HUES64 (cell line): ENCODE results near the gene MEGF11.

Source experiments
- H3K27ac ChIP-seq: 2 replicates; pipeline ENCODE4 v1.7.0; 2013; ENCODE audit warnings: low read depth, low read length, inconsistent platforms
- H3K27me3 ChIP-seq: 2 replicates; pipeline ENCODE4 v1.6.1; 2013; ENCODE audit warnings: mild to moderate bottlenecking, low read length; ENCODE audit not compliant: insufficient read depth
- H3K36me3 ChIP-seq: 2 replicates; pipeline ENCODE4 v1.6.1; 2013; ENCODE audit warnings: mild to moderate bottlenecking, low read length; ENCODE audit not compliant: insufficient read depth
- H3K4me1 ChIP-seq: 2 replicates; pipeline ENCODE4 v1.6.1; 2013; ENCODE audit warnings: mild to moderate bottlenecking, low read length, moderate library complexity; ENCODE audit not compliant: insufficient read depth
- H3K4me3 ChIP-seq: 2 replicates; pipeline ENCODE4 v1.5.1; 2013; ENCODE audit warnings: mild to moderate bottlenecking, low read length, moderate library complexity
- H3K9ac ChIP-seq: 2 replicates; pipeline ENCODE4 v1.6.1; 2013; ENCODE audit warnings: mild to moderate bottlenecking, low read depth, low read length
- H3K9me3 ChIP-seq: 2 replicates; pipeline ENCODE4 v1.6.1; 2013; ENCODE audit warnings: low read depth, low read length; ENCODE audit not compliant: insufficient read depth
- WGBS: fragments of 150-250, 120-280 bp; methylation state at CpG from one replicate; pipeline ENCODE4 v1.1.7; 2013; ENCODE audit warnings: missing lambda C conversion rate; 5-methylcytosine and 5-hydroxymethylcytosine counted together

MEGF11 gene

GRCh38 chr15:65912235-65912634 lies 341.3 kb downstream of the MEGF11 start:
- Histone ChIP-seq H3K4me1 (no peaks in the 10 kb centered on the region), H3K9ac (no peak overlapping the region), H3K27me3 (no peaks in the 10 kb centered on the region), H3K36me3 (peaks cover 13% of the 10 kb centered on the region), H3K4me3 (no peak overlapping the region), H3K9me3 (no peaks in the 10 kb centered on the region), H3K27ac (no peak overlapping the region)
- WGBS, result 95% methylated on average over 2 of the region's 2 CpGs

DNA sequence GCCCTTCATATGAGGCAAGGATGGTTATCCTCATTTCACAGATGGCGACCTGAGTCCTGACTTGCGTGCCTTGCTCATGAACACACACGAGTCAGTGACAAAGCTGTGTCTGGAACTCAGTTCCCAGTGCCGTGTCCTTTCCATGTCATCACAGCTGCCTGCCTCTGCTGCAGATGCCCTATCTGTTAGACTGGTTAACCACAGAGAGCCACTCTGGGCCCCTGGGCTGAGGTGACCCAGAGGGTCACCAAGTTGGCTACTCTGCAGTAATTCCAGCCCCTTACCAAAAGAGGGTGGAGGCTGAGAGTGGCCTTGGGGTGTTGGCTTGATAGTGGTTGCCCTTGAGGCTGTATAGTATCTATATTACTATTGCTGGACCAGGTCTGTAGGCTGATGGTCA lies 343.2 kb downstream of the MEGF11 start:
- H3K9me3 ChIP-seq, result no peaks in the 10 kb centered on the region
- no peaks in the 10 kb centered on the region for H3K27me3 ChIP-seq
- H3K4me1 ChIP-seq, result no peaks in the 10 kb centered on the region
- H3K9ac ChIP-seq, result no peak overlapping the region
- no peak overlapping the region for H3K27ac ChIP-seq
- 95% methylated on average over 4 of the region's 4 CpGs for WGBS
- H3K36me3 ChIP-seq, result peaks cover 18% of the 10 kb centered on the region
- H3K4me3 ChIP-seq, result no peak overlapping the region

DNA sequence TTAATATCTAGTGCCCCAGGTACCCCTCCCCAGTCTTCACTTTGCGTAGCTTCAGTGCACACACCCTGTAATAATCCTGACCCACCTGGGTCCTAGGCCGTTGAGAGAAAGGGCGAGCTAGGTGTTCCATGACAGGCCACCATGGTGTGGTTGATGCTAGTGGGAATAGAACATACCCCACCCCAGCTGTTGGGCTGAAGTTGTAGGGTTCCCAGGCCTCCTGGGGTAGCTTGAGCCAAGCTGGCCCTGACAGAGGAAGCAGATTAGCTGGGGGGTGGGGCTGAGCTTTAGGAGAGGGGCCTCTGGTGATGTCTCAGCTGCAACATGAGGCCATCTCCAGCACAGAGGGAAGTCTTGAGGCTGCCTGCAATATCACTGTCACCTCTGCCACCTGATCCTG lies 343.7 kb downstream of the MEGF11 start:
- Histone ChIP-seq H3K9ac (no peak overlapping the region), H3K36me3 (peaks cover 23% of the 10 kb centered on the region), H3K4me1 (no peaks in the 10 kb centered on the region), H3K27ac (no peak overlapping the region), H3K9me3 (no peaks in the 10 kb centered on the region), H3K4me3 (no peak overlapping the region), H3K27me3 (no peaks in the 10 kb centered on the region)
- WGBS, result 98% methylated on average over 3 of the region's 3 CpGs

GRCh38 chr15:65908876-65909275 lies 344.7 kb downstream of the MEGF11 start:
- H3K4me1 ChIP-seq, result no peaks in the 10 kb centered on the region
- peaks cover 32% of the 10 kb centered on the region for H3K36me3 ChIP-seq
- 96% methylated on average over 4 of the region's 4 CpGs for WGBS
- no peak overlapping the region for H3K4me3 ChIP-seq
- H3K9me3 ChIP-seq, result no peaks in the 10 kb centered on the region
- no peak overlapping the region for H3K27ac ChIP-seq
- H3K27me3 ChIP-seq, result no peaks in the 10 kb centered on the region
- no peak overlapping the region for H3K9ac ChIP-seq

GRCh38 chr15:65907661-65908060 lies 345.9 kb downstream of the MEGF11 start:
- peaks cover 9% of the 10 kb centered on the region; the same call in 1 of the 2 replicates for H3K4me1 ChIP-seq
- H3K4me3 ChIP-seq, result no peak overlapping the region
- WGBS, result 97% methylated on average over 3 of the region's 3 CpGs
- no peak overlapping the region for H3K27ac ChIP-seq
- H3K9me3 ChIP-seq, result no peaks in the 10 kb centered on the region
- H3K27me3 ChIP-seq, result no peaks in the 10 kb centered on the region
- peaks cover 33% of the 10 kb centered on the region for H3K36me3 ChIP-seq
- no peak overlapping the region for H3K9ac ChIP-seq

- WGBS, result no CpG with 5 or more reads among the region's 1 CpG
- peaks cover 35% of the 10 kb centered on the region for H3K36me3 ChIP-seq
Observed at GRCh38 chr15:65906396-65906795, 347.2 kb downstream of the MEGF11 start.

GRCh38 chr15:65904301-65904700 lies 349.2 kb downstream of the MEGF11 start:
- no peaks in the 10 kb centered on the region for H3K9me3 ChIP-seq
- no peak overlapping the region for H3K4me3 ChIP-seq
- no peaks in the 10 kb centered on the region for H3K27me3 ChIP-seq
- H3K4me1 ChIP-seq, result peaks cover 20% of the 10 kb centered on the region; the same call in 1 of the 2 replicates
- no peak overlapping the region for H3K9ac ChIP-seq
- 94% methylated on average over 4 of the region's 4 CpGs for WGBS
- peaks cover 49% of the 10 kb centered on the region for H3K36me3 ChIP-seq
- H3K27ac ChIP-seq, result no peak overlapping the region

More at GRCh38 chr15:65906396-65906795, 347.2 kb downstream of the MEGF11 start:
- H3K4me3 ChIP-seq, result no peak overlapping the region
- H3K9me3 ChIP-seq, result no peaks in the 10 kb centered on the region
- peaks cover 20% of the 10 kb centered on the region; the same call in 1 of the 2 replicates for H3K4me1 ChIP-seq
- H3K27me3 ChIP-seq, result no peaks in the 10 kb centered on the region
- no peak overlapping the region for H3K27ac ChIP-seq
- H3K9ac ChIP-seq, result no peak overlapping the region

DNA sequence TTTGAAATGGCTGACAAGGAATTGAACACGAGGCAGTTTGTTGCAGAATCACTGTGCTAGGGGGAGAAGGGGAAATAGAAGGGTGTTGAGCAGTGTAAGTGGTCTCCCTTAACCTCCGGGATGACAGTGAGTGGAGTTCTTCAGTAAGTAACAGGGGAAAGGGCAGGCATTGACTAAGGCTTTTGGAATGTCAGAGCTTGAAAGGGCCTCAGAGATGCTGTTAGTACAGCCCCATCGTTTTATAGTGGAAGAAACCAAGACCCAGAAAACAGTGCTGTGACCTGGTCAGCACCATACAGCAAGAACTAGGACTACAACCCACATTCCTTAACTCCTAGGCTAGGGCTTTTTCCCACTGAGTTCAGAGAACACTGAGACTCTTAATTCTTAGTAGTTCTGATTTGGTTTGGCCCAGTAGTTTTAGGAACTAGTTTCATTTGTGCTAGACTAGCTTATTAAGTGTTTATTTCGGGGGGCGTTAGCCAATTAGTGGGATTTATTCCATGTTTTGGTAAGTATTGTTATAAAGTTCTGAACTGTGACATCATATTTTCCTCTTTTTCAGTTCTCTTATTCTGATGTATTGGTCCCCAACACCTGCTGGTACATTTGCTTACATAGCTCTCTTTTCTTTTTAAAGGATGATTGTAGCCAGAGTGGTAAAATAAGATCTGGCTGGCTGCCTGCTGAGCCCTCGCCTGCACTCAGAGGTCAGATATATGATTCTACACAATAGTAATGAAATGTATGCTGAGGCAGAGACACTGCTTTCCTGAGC lies 350.1 kb downstream of the MEGF11 start:
- H3K36me3 ChIP-seq, result peaks cover 56% of the 10 kb centered on the region
- WGBS, result 84% methylated on average over 6 of the region's 6 CpGs
- H3K4me1 ChIP-seq, result peaks cover 20% of the 10 kb centered on the region; the same call in 1 of the 2 replicates

GRCh38 chr15:65902373-65902772 lies 351.2 kb downstream of the MEGF11 start:
- Histone ChIP-seq H3K4me1 (peaks cover 20% of the 10 kb centered on the region; the same call in 1 of the 2 replicates), H3K9ac (no peak overlapping the region)

More for the DNA sequence above, 350.1 kb downstream of the MEGF11 start:
- H3K9ac ChIP-seq, result no peak overlapping the region
- no peak overlapping the region for H3K27ac ChIP-seq
- no peaks in the 10 kb centered on the region for H3K27me3 ChIP-seq
- no peak overlapping the region for H3K4me3 ChIP-seq
- H3K9me3 ChIP-seq, result no peaks in the 10 kb centered on the region

GRCh38 chr15:65901836-65902235 lies 351.7 kb downstream of the MEGF11 start:
- H3K9ac ChIP-seq, result no peak overlapping the region
- no peaks in the 10 kb centered on the region for H3K9me3 ChIP-seq
- H3K4me1 ChIP-seq, result peaks cover 20% of the 10 kb centered on the region; the same call in 1 of the 2 replicates
- H3K27me3 ChIP-seq, result no peaks in the 10 kb centered on the region
- H3K36me3 ChIP-seq, result peaks cover 61% of the 10 kb centered on the region
- WGBS, result 86% methylated on average over 3 of the region's 3 CpGs
- H3K4me3 ChIP-seq, result no peak overlapping the region
- H3K27ac ChIP-seq, result no peak overlapping the region

More at GRCh38 chr15:65902373-65902772, 351.2 kb downstream of the MEGF11 start:
- Histone ChIP-seq H3K4me3 (no peak overlapping the region), H3K27me3 (no peaks in the 10 kb centered on the region), H3K36me3 (peaks cover 60% of the 10 kb centered on the region), H3K27ac (no peak overlapping the region), H3K9me3 (no peaks in the 10 kb centered on the region)
- 52% methylated on average over 1 of the region's 1 CpG for WGBS

DNA sequence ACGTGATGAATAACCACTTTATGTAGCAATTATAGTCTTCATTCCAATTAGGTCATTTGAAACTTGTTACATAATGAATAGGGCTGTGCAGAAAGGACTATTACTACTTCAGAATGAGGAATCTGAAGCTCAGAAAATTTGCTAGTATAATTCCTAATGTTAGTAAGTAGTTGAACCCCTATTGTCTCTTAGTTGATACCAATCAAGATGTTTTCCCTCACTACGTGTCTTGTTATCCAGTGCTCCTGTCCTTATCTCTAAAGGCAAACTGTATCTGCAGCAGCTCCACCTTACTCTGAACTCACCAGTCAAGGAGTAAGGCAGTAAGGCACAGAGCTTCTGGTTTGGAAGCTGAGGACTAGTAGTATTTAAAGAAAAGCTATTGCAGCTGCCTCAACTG lies 352.2 kb downstream of the MEGF11 start:
- Histone ChIP-seq H3K27me3 (no peaks in the 10 kb centered on the region), H3K36me3 (peaks cover 65% of the 10 kb centered on the region), H3K9ac (no peak overlapping the region), H3K9me3 (no peaks in the 10 kb centered on the region), H3K27ac (no peak overlapping the region), H3K4me1 (peaks cover 20% of the 10 kb centered on the region; the same call in 1 of the 2 replicates), H3K4me3 (no peak overlapping the region)
- WGBS, result 91% methylated on average over 1 of the region's 2 CpGs
